Colon (tissue), 2 donors: ENCODE data around the gene GPR107.

ENCODE experiments used
- FAIRE-seq: peaks from 2 replicates; lab custom pipeline; 2012; peaks lifted over from hg19 to GRCh38; lab: Jason Lieb, UNC
- donor health status: control.
- donor health status: control.

The GPR107 gene

GRCh38 chr9:130185490-130186031 is 131.9 kb downstream of the GPR107 start:
- no peak for FAIRE-seq

GRCh38 chr9:130186051-130186450 is 132.3 kb downstream of the GPR107 start:
- FAIRE-seq: no peak

GRCh38 chr9:130186839-130187522 is 133.3 kb downstream of the GPR107 start:
- no peak for FAIRE-seq

- FAIRE-seq: no peak
Observed at GRCh38 chr9:130187523-130187846, 133.8 kb downstream of the GPR107 start.

- no peak for FAIRE-seq
Observed at GRCh38 chr9:130188860-130189481, 135.3 kb downstream of the GPR107 start.
